H9 (cell line): ENCODE results near the gene KRTAP19-4. TPM values are rescaled to one million over a fixed set of nuclear protein-coding genes. Genes with fewer than 3 reads are reported as not detected.

Experiments used
- DNase-seq: peaks from one replicate; pipeline ENCODE4 v3.0.0-alpha.2; 2017
- H2AFZ ChIP-seq: one replicate; pipeline ENCODE4 v1.6.1; 2013; ENCODE audit warnings: mild to moderate bottlenecking, low read length, control low read depth, moderate library complexity
- H2AK5ac ChIP-seq: 2 replicates; pipeline ENCODE4 v1.6.1; 2013; ENCODE audit warnings: low read length, control low read depth, mixed read lengths; ENCODE audit not compliant: insufficient read length
- H2BK120ac ChIP-seq: one replicate; pipeline ENCODE4 v1.6.1; 2013; ENCODE audit warnings: low read depth, mild to moderate bottlenecking, low read length, control low read depth, inconsistent platforms; ENCODE audit not compliant: poor library complexity, severe bottlenecking
- H2BK12ac ChIP-seq: 2 replicates; pipeline ENCODE4 v1.6.1; 2013; ENCODE audit warnings: low read length, control low read depth, mixed read lengths, low read depth; ENCODE audit not compliant: insufficient read length
- H2BK15ac ChIP-seq: 2 replicates; pipeline ENCODE4 v1.6.1; 2013; ENCODE audit warnings: low read depth, low read length, control low read depth
- H2BK20ac ChIP-seq: one replicate; pipeline ENCODE4 v1.6.1; 2013; ENCODE audit warnings: low read depth, mild to moderate bottlenecking, low read length, control low read depth, inconsistent platforms; ENCODE audit not compliant: poor library complexity, severe bottlenecking
- H2BK5ac ChIP-seq: 2 replicates; pipeline ENCODE4 v1.6.1; 2013; ENCODE audit warnings: low read length, control low read depth, mixed read lengths; ENCODE audit not compliant: insufficient read length
- H3K14ac ChIP-seq: 2 replicates; pipeline ENCODE4 v1.6.1; 2013; ENCODE audit warnings: low read length, control low read depth; ENCODE audit not compliant: insufficient read depth
- H3K18ac ChIP-seq: 2 replicates; pipeline ENCODE4 v1.6.1; 2013; ENCODE audit warnings: low read depth, mild to moderate bottlenecking, mixed read lengths, low read length, control low read depth; ENCODE audit not compliant: insufficient read length
- H3K23ac ChIP-seq: 2 replicates; pipeline ENCODE4 v1.6.1; 2013; ENCODE audit warnings: low read length, control low read depth, mixed read lengths, low read depth; ENCODE audit not compliant: insufficient read length
- H3K23me2 ChIP-seq: 2 replicates; pipeline ENCODE4 v1.6.1; 2013; ENCODE audit warnings: low read depth, mild to moderate bottlenecking, mixed read lengths, low read length, control low read depth; ENCODE audit not compliant: insufficient read length, poor library complexity, severe bottlenecking
- H3K27ac ChIP-seq: 2 replicates; pipeline ENCODE4 v1.5.1; 2013; ENCODE audit warnings: low read length, control low read depth, mixed read lengths, low read depth; ENCODE audit not compliant: insufficient read length
- H3K27me3 ChIP-seq: 2 replicates; pipeline ENCODE4 v1.6.1; 2013; ENCODE audit warnings: low read length, control low read depth, inconsistent platforms; ENCODE audit not compliant: insufficient read depth
- H3K4ac ChIP-seq: 2 replicates; pipeline ENCODE4 v1.6.1; 2013; ENCODE audit warnings: low read depth, mild to moderate bottlenecking, control low read depth, inconsistent platforms, low read length, moderate library complexity
- H3K4me1 ChIP-seq: 2 replicates; pipeline ENCODE4 v1.6.1; 2013; ENCODE audit warnings: low read length, control low read depth, inconsistent platforms; ENCODE audit not compliant: insufficient read depth
- H3K4me2 ChIP-seq: 2 replicates; pipeline ENCODE4 v1.6.1; 2013; ENCODE audit warnings: low read length, control low read depth, mixed read lengths; ENCODE audit not compliant: insufficient read length, insufficient read depth
- H3K56ac ChIP-seq: 2 replicates; pipeline ENCODE4 v1.6.1; 2013; ENCODE audit warnings: low read depth, mild to moderate bottlenecking, mixed read lengths, low read length, control low read depth; ENCODE audit not compliant: insufficient read length
- H3K79me1 ChIP-seq: 2 replicates; pipeline ENCODE4 v1.6.1; 2013; ENCODE audit warnings: low read depth, mild to moderate bottlenecking, moderate library complexity, low read length, control low read depth, inconsistent platforms; ENCODE audit not compliant: insufficient read depth, poor library complexity, severe bottlenecking
- H3K79me2 ChIP-seq: 2 replicates; pipeline ENCODE4 v1.6.1; 2013; ENCODE audit warnings: low read length, control low read depth, inconsistent platforms; ENCODE audit not compliant: insufficient read depth
- H3K9ac ChIP-seq: 2 replicates; pipeline ENCODE4 v1.6.1; 2013; ENCODE audit warnings: low read length, control low read depth, mixed read lengths; ENCODE audit not compliant: insufficient read length; ENCODE audit errors: extremely low read depth
- H3K9me3 ChIP-seq: one replicate; pipeline ENCODE4 v1.6.1; 2013; ENCODE audit warnings: low read depth, low read length, inconsistent platforms; ENCODE audit not compliant: control insufficient read depth
- H3T11ph ChIP-seq: one replicate; pipeline ENCODE4 v1.6.1; 2013; ENCODE audit warnings: mild to moderate bottlenecking, low read length, control low read depth, inconsistent platforms
- H4K20me1 ChIP-seq: one replicate; pipeline ENCODE4 v1.6.1; 2013; ENCODE audit not compliant: control insufficient read depth, insufficient read length, insufficient read depth
- H4K5ac ChIP-seq: 2 replicates; pipeline ENCODE4 v1.6.1; 2013; ENCODE audit warnings: low read depth, mild to moderate bottlenecking, mixed read lengths, low read length, control low read depth; ENCODE audit not compliant: insufficient read length
- H4K8ac ChIP-seq: replicated peaks from 2 replicates; pipeline ENCODE4 v1.6.1; 2013; ENCODE audit warnings: low read length, control low read depth, mixed read lengths, low read depth; ENCODE audit not compliant: insufficient read length
- H4K91ac ChIP-seq: 2 replicates; pipeline ENCODE4 v1.6.1; 2013; ENCODE audit warnings: low read depth, mild to moderate bottlenecking, moderate library complexity, mixed read lengths, low read length, control low read depth; ENCODE audit not compliant: insufficient read length
- H3K27ac Mint-ChIP-seq, 3 experiments: 2 replicates in 2 of 3; 3 replicates in 1 of 3; pipeline ENCODE4 v1.8.0; 2020 to 2021; ENCODE audit warnings: mixed read lengths in 3 of 3, mild to moderate bottlenecking in 1 of 3, moderate library complexity in 1 of 3
- H3K27me3 Mint-ChIP-seq: 2 replicates; pipeline ENCODE4 v1.8.0; 2021; ENCODE audit warnings: low read depth, mild to moderate bottlenecking, moderate library complexity, mixed read lengths
- H3K36me3 Mint-ChIP-seq, 3 experiments: 2 replicates in 2 of 3; 3 replicates in 1 of 3; pipeline ENCODE4 v1.8.0; 2020 to 2021; ENCODE audit warnings: low read depth in 3 of 3, mixed read lengths in 3 of 3; ENCODE audit not compliant: insufficient read depth in 1 of 3
- H3K4me1 Mint-ChIP-seq, 2 experiments: 2 replicates each; pipeline ENCODE4 v1.8.0; 2020; ENCODE audit warnings: mixed read lengths in 2 of 2
- H3K4me3 Mint-ChIP-seq, 2 experiments: 2 replicates in 1 of 2; 3 replicates in 1 of 2; pipeline ENCODE4 v1.8.0; 2020 to 2021; ENCODE audit warnings: mild to moderate bottlenecking in 2 of 2, mixed read lengths in 2 of 2, moderate library complexity in 1 of 2
- H3K9me3 Mint-ChIP-seq, 2 experiments: 2 replicates in 1 of 2; 3 replicates in 1 of 2; pipeline ENCODE4 v1.8.0; 2020; ENCODE audit warnings: mild to moderate bottlenecking in 2 of 2, mixed read lengths in 2 of 2, moderate library complexity in 1 of 2
- CTCF ChIP-seq: fragments of 200-600 bp; sonication (generic); conservative IDR thresholded peaks from 3 replicates; pipeline ENCODE4 v1.8.0; 2021; ENCODE audit warnings: antibody characterized with exemption, mild to moderate bottlenecking
- WGBS: extraction: QIAGEN DNeasy Blood & Tissue Kit; methylation state at CpG from one replicate; pipeline ENCODE4 v1.1.7; 2013; ENCODE audit warnings: missing lambda C conversion rate, low lambda C conversion rate, mixed read lengths; ENCODE audit not compliant: insufficient read length; ENCODE audit errors: extremely low coverage; 5-methylcytosine and 5-hydroxymethylcytosine counted together
- total RNA-seq: library from RNA; stranded (reverse); gene quantifications from 2 replicates; pipeline ENCODE4 v1.2.1, GENCODE V29; 2021

Gene KRTAP19-4
- total RNA-seq, 1 experiment from 2014 or later = not detected

- H3K23me2 ChIP-seq = no peaks in the 10 kb centered on the region
- no peak overlapping the region for H3K18ac ChIP-seq
- no peak overlapping the region for H2BK20ac ChIP-seq
- H2BK5ac ChIP-seq = no peak overlapping the region
- Mint-ChIP-seq H3K36me3 (peaks cover 9 to 32% (median 23%) of the 10 kb centered on the region in 3 experiments; a peak in 6 of 7 replicates), H3K9me3 (peaks cover 36 to 42% of the 10 kb centered on the region in 2 experiments), H3K4me1 (no peaks in the 10 kb centered on the region), H3K27ac (no peak overlapping the region), H3K27me3 (no peaks in the 10 kb centered on the region), H3K4me3 (no peak overlapping the region)
- H2AFZ ChIP-seq = no peak overlapping the region
- H3K14ac ChIP-seq = no peak overlapping the region
- H2BK120ac ChIP-seq = no peak overlapping the region
- no peak overlapping the region for H2BK15ac ChIP-seq
- H3K9ac ChIP-seq = no peak overlapping the region
- no peaks in the 10 kb centered on the region for H3K79me1 ChIP-seq
- no peak for TF ChIP-seq CTCF
- WGBS = no CpG with 5 or more reads among the region's 2 CpGs
- H3K27me3 ChIP-seq = no peaks in the 10 kb centered on the region
- H2BK12ac ChIP-seq = no peak overlapping the region
- no peak overlapping the region for H3T11ph ChIP-seq
- no peak for DNase-seq
- no peak overlapping the region for H3K27ac ChIP-seq
- no peak overlapping the region for H4K5ac ChIP-seq
- H3K4me1 ChIP-seq = no peaks in the 10 kb centered on the region
- H3K9me3 ChIP-seq = peaks cover 18% of the 10 kb centered on the region
- no peak overlapping the region for H2AK5ac ChIP-seq
- no peaks in the 10 kb centered on the region for H3K79me2 ChIP-seq
- H4K8ac ChIP-seq = no peak overlapping the region
- H4K91ac ChIP-seq = no peak overlapping the region
- H3K4me2 ChIP-seq = no peak overlapping the region
- no peak overlapping the region for H3K23ac ChIP-seq
- H3K4ac ChIP-seq = no peak overlapping the region
- no peaks in the 10 kb centered on the region for H4K20me1 ChIP-seq
- no peak overlapping the region for H3K56ac ChIP-seq
Observed at GRCh38 chr21:30486180-30486579, 10.8 kb downstream of the KRTAP19-4 start.
